GM23338 (cell line): ENCODE results near the gene CIDEB. TPM values are rescaled to one million over a fixed set of nuclear protein-coding genes. Genes with fewer than 3 reads are reported as not detected.

ENCODE experiments used
- ATAC-seq: fragments of 200-7000 bp; cut with Tn5 transposase; 3 replicates; pipeline ENCODE4 v1.9.1; 2020
- DNase-seq: peaks from one replicate; pipeline ENCODE4 v3.0.0-alpha.2; 2015; ENCODE audit warnings: low spot score
- H2AFZ ChIP-seq: fragments of 200-600 bp; sonication (generic); 2 replicates; pipeline ENCODE4 v1.8.0; 2016; ENCODE audit warnings: antibody characterized with exemption, mild to moderate bottlenecking, moderate library complexity
- H3F3A ChIP-seq: fragments of 200-600 bp; sonication (generic); replicated peaks from 2 replicates; pipeline ENCODE4 v1.8.0; 2017; ENCODE audit warnings: antibody characterized with exemption, mixed run types, low read depth
- H3K27ac ChIP-seq: fragments of 200-600 bp; sonication (generic); 2 replicates; pipeline ENCODE4 v1.6.1; 2016; ENCODE audit warnings: low read depth
- H3K27me3 ChIP-seq: fragments of 200-600 bp; sonication (generic); 2 replicates; pipeline ENCODE4 v1.8.0; 2016; ENCODE audit warnings: mild to moderate bottlenecking, mixed run types, moderate library complexity; ENCODE audit not compliant: insufficient read depth
- H3K36me3 ChIP-seq: fragments of 200-600 bp; sonication (generic); 2 replicates; pipeline ENCODE4 v1.8.0; 2016; ENCODE audit warnings: mild to moderate bottlenecking; ENCODE audit not compliant: insufficient read depth
- H3K4me1 ChIP-seq: fragments of 200-600 bp; sonication (generic); 2 replicates; pipeline ENCODE4 v1.8.0; 2016; ENCODE audit warnings: mild to moderate bottlenecking, moderate library complexity; ENCODE audit not compliant: insufficient read depth
- H3K4me2 ChIP-seq: fragments of 200-600 bp; sonication (generic); 2 replicates; pipeline ENCODE4 v1.7.1; 2017; ENCODE audit warnings: mixed run types
- H3K4me3 ChIP-seq: fragments of 200-600 bp; sonication (generic); 2 replicates; pipeline ENCODE4 v1.6.1; 2016; ENCODE audit warnings: mixed run types
- H3K79me2 ChIP-seq: fragments of 200-600 bp; sonication (generic); replicated peaks from 2 replicates; pipeline ENCODE4 v1.8.0; 2017; ENCODE audit warnings: mild to moderate bottlenecking; ENCODE audit not compliant: insufficient read depth
- H3K9me2 ChIP-seq: fragments of 200-600 bp; sonication (generic); 2 replicates; pipeline ENCODE4 v1.8.0; 2017; ENCODE audit not compliant: insufficient read depth
- H4K20me1 ChIP-seq: fragments of 200-600 bp; sonication (generic); replicated peaks from 2 replicates; pipeline ENCODE4 v1.8.0; 2017; ENCODE audit warnings: mild to moderate bottlenecking; ENCODE audit not compliant: insufficient read depth
- H3K27ac Mint-ChIP-seq: 2 replicates; pipeline ENCODE4 v1.8.0; 2020; ENCODE audit warnings: inconsistent platforms, mild to moderate bottlenecking, moderate library complexity, mixed read lengths
- H3K27me3 Mint-ChIP-seq: 3 replicates; pipeline ENCODE4 v1.8.0; 2022; ENCODE audit warnings: low read depth, mild to moderate bottlenecking, moderate library complexity, mixed read lengths, inconsistent platforms; ENCODE audit not compliant: insufficient read depth, poor library complexity
- H3K36me3 Mint-ChIP-seq: 3 replicates; pipeline ENCODE4 v1.8.0; 2021; ENCODE audit warnings: low read depth, mild to moderate bottlenecking, inconsistent platforms, moderate library complexity, mixed read lengths
- H3K4me1 Mint-ChIP-seq: 3 replicates; pipeline ENCODE4 v1.8.0; 2020; ENCODE audit warnings: mild to moderate bottlenecking, inconsistent platforms, mixed read lengths
- H3K4me3 Mint-ChIP-seq: 3 replicates; pipeline ENCODE4 v1.8.0; 2021; ENCODE audit warnings: moderate library complexity, mild to moderate bottlenecking, inconsistent platforms, mixed read lengths
- H3K9me3 Mint-ChIP-seq: 3 replicates; pipeline ENCODE4 v1.8.0; 2020; ENCODE audit warnings: moderate library complexity, mild to moderate bottlenecking, inconsistent platforms, mixed read lengths
- CREB1 ChIP-seq: fragments of 250-450 bp; sonication (Bioruptor Pico); IDR thresholded peaks from 2 replicates; pipeline ENCODE4 v1.5.0; 2020; ENCODE audit warnings: low read depth, mild to moderate bottlenecking, moderate library complexity
- CTCF ChIP-seq, 2 experiments: fragments of 200-600 bp in 1 of 2; sonication (generic) in 1 of 2; conservative IDR thresholded peaks; 2 replicates each; pipeline versions ENCODE4 v1.5.1 to v1.6.1; 2016 to 2017; ENCODE audit warnings: antibody characterized with exemption in 2 of 2, low read depth in 2 of 2, mild to moderate bottlenecking in 2 of 2, moderate library complexity in 1 of 2
- ETS1 ChIP-seq: IDR thresholded peaks from 2 replicates; pipeline ENCODE4 v1.6.1; 2016; ENCODE audit warnings: antibody characterized with exemption
- EZH2 ChIP-seq: fragments of 200-600 bp; sonication (generic); IDR thresholded peaks from one replicate; pipeline ENCODE4 v1.8.0; 2017; ENCODE audit warnings: antibody characterized with exemption, mild to moderate bottlenecking, low read depth; ENCODE audit not compliant: unreplicated experiment
- EZH2phosphoT487 ChIP-seq: fragments of 200-600 bp; sonication (generic); IDR thresholded peaks from one replicate; pipeline ENCODE4 v1.8.1; 2018; ENCODE audit warnings: antibody characterized with exemption; ENCODE audit not compliant: unreplicated experiment
- JUNB ChIP-seq: IDR thresholded peaks from one replicate; pipeline ENCODE4 v1.6.1; 2016; ENCODE audit warnings: antibody characterized with exemption; ENCODE audit not compliant: unreplicated experiment
- NANOG ChIP-seq: IDR thresholded peaks from 2 replicates; pipeline ENCODE4 v1.6.1; 2016; ENCODE audit warnings: antibody characterized with exemption, borderline replicate concordance
- POLR2AphosphoS5 ChIP-seq: IDR thresholded peaks from 2 replicates; pipeline ENCODE4 v1.6.1; 2016; ENCODE audit warnings: antibody characterized with exemption, low read depth
- REST ChIP-seq: IDR thresholded peaks from one replicate; pipeline ENCODE4 v1.6.1; 2018; ENCODE audit warnings: antibody characterized with exemption; ENCODE audit not compliant: unreplicated experiment
- STAT1 ChIP-seq: IDR thresholded peaks from one replicate; pipeline ENCODE4 v1.6.1; 2016; ENCODE audit warnings: antibody characterized with exemption; ENCODE audit not compliant: unreplicated experiment
- ZNF114 ChIP-seq: fragments of 250-450 bp; sonication (Bioruptor Pico); IDR thresholded peaks from 2 replicates; pipeline ENCODE4 v1.5.0; 2020; ENCODE audit warnings: mild to moderate bottlenecking, moderate library complexity
- ZNF331 ChIP-seq: fragments of 250-450 bp; sonication (Bioruptor Pico); IDR thresholded peaks from 2 replicates; pipeline ENCODE4 v1.5.0; 2020; ENCODE audit warnings: low read depth, mild to moderate bottlenecking, moderate library complexity
- ZNF462 ChIP-seq: fragments of 250-450 bp; sonication (Bioruptor Pico); IDR thresholded peaks from 2 replicates; pipeline ENCODE4 v1.5.0; 2020; ENCODE audit warnings: mild to moderate bottlenecking, moderate library complexity
- polyA plus RNA-seq: library from polyadenylated mRNA; unstranded; fragments of >200 nt; fragmentation: Nextera tagmentation; extraction: Ambion mirVana; gene quantifications from 2 replicates; pipeline ENCODE4 v1.2.1, GENCODE V29; 2016
- total RNA-seq: library from RNA; depleted of rRNA; stranded (reverse); fragments of >200 nt; shearing (Covaris generic); gene quantifications from 2 replicates; pipeline ENCODE4 v1.2.3, GENCODE V29; 2014

The CIDEB gene
- total and polyA plus RNA-seq, 2 experiments from 2014 or later: 3.4 to 4.6 TPM

GRCh38 chr14:24315243-24315806 lies 7.5 kb upstream of the CIDEB start:
- no peak overlapping the region for H3K4me2 ChIP-seq
- H2AFZ ChIP-seq: no peak overlapping the region
- Mint-ChIP-seq H3K9me3 (no peaks in the 10 kb centered on the region), H3K27me3 (peaks cover 46% of the 10 kb centered on the region), H3K4me1 (peaks cover 2% of the 10 kb centered on the region; the same call in 2 of the 3 replicates), H3K36me3 (no peaks in the 10 kb centered on the region; the same call in 1 of the 3 replicates), H3K27ac (no peak overlapping the region), H3K4me3 (no peak overlapping the region; the same call in 2 of the 3 replicates)
- H3K9me2 ChIP-seq: no peaks in the 10 kb centered on the region
- no peaks in the 10 kb centered on the region for H3K36me3 ChIP-seq
- 0 out of 2 replicates have a peak, but pooled peaks cover under 1% of the 10 kb centered on the region for H3K4me1 ChIP-seq
- no peaks in the 10 kb centered on the region for H3F3A ChIP-seq
- peaks cover 58% of the 10 kb centered on the region for H3K27me3 ChIP-seq
- no peaks in the 10 kb centered on the region for H4K20me1 ChIP-seq
- H3K27ac ChIP-seq: no peak overlapping the region
- DNase-seq (no peak), ATAC-seq (no peak)
- TF ChIP-seq ZNF462 (CRISPR knock-in tag) (no peak), REST (no peak), ZNF114 (CRISPR knock-in tag) (no peak), POLR2AphosphoS5 (no peak), ETS1 (no peak), EZH2 (no peak), ZNF331 (no peak), NANOG (no peak), EZH2phosphoT487 (no peak), JUNB (no peak), CREB1 (CRISPR knock-in tag) (no peak), STAT1 (no peak), CTCF (conservative IDR thresholded peaks at IDR 0.05; ENCODE audit: low read depth in 2 of 2) (no peak)
- H3K79me2 ChIP-seq: no peaks in the 10 kb centered on the region
- no peak overlapping the region for H3K4me3 ChIP-seq
